ENCODE data around the gene THOC5. TPM values are rescaled to one million over a fixed set of nuclear protein-coding genes. Genes with fewer than 3 reads are reported as not detected.

The THOC5 gene
- total RNA-seq, 2 experiments from 2014 or later: 63.9 to 71.7 TPM

- Mint-ChIP-seq H3K9me3 (no peaks in the 10 kb centered on the region), H3K4me1 (no peaks in the 10 kb centered on the region), H3K4me3 (no peak overlapping the region), H3K27ac (no peak overlapping the region), H3K27me3 (no peaks in the 10 kb centered on the region), H3K36me3 (no peaks in the 10 kb centered on the region)
- no peak for DNase-seq
Observed at GRCh38 chr22:29456211-29456671, 97.3 kb downstream of the THOC5 start.

Other genes starting within 250 kb of the THOC5 start
- 1 to 10 TPM; 1.1 to 1.4 TPM for gene GAS2L1, start 247.1 kb downstream of the THOC5 start, total RNA-seq
- gene RASL10A, start 238.1 kb downstream of the THOC5 start, total RNA-seq: under 1 TPM in 1 of 2 experiments, not detected in 1; 0.58 TPM
- gene AP1B1, start 165.2 kb downstream of the THOC5 start, total RNA-seq: 10 to 100 TPM; 66.5 to 72.0 TPM
- gene RFPL1, start 115.2 kb downstream of the THOC5 start, total RNA-seq: not detected
- gene NEFH, start 73.5 kb downstream of the THOC5 start, total RNA-seq: 1 to 10 TPM; 8.1 to 8.7 TPM
- gene NIPSNAP1, start 27.4 kb upstream of the THOC5 start, total RNA-seq: 10 to 100 TPM; 50.7 to 52.8 TPM
- 10 to 100 TPM; 45.8 to 49.4 TPM for gene NF2, start 49.9 kb upstream of the THOC5 start, total RNA-seq
- gene CABP7, start 166.2 kb upstream of the THOC5 start, total RNA-seq: under 1 TPM in 1 of 2 experiments, not detected in 1; 0.06 TPM
- 10 to 100 TPM; 17.1 to 17.5 TPM for gene ZMAT5, start 213.2 kb upstream of the THOC5 start, total RNA-seq
- gene UQCR10, start 213.6 kb upstream of the THOC5 start, total RNA-seq: 100 to 1,000 TPM; 108 to 117 TPM